Activated CD4-positive, alpha-beta T cell treated with anti-CD3 and anti-CD28 coated beads for 48 hours (primary cell): ENCODE data around the gene CEACAM6.

Experiments
- DNase-seq: peaks from one replicate; pipeline ENCODE4 v3.0.0-alpha.2; 2020

CEACAM6 gene

DNA sequence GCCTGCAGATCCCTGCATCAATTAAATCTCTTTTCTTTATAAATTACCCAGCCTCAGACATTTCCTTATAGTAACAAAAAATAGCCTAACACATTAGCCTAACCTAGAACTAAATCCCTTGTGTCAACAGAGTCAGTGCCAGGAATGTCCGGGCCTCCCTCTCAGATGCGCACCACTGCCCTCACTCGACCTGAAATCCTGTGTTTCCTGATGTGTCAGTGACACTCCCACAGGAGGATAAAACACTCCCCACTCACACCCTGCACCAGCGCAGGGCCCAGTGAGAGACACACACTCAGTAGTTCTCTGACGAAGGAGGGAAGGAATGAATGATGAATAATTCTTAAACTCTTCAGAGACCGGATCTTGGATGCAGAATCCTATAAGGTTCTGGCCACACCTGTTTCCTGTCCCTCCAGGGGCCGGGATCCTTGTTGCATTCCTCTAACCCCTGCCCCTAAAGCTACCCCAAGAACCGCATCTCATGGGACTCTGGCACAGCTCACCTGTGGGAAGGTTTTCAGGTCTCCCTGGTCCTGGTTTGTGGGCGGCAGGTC is 44.2 kb downstream of the CEACAM6 start:
- no peak for DNase-seq

DNA sequence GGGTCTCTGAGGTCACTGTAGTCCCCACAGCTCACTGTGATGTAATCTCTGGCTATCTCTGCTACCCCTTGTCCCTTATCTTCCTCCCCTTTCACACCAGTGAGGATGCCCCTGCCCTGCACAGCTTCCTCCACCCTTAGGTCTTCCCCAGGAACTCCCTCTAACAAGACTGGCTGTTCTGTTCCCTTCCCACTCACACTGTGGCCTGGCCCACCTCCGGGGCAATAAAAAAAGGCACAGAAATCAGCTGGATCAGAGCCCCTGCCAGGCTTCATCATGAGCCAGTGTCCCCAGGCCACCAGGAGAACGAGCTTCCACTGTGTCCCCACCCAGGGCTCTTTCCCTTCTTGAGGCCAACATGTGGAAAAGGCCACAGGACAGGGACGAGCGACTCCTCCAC is 45.7 kb downstream of the CEACAM6 start:
- DNase-seq: no peak

DNA sequence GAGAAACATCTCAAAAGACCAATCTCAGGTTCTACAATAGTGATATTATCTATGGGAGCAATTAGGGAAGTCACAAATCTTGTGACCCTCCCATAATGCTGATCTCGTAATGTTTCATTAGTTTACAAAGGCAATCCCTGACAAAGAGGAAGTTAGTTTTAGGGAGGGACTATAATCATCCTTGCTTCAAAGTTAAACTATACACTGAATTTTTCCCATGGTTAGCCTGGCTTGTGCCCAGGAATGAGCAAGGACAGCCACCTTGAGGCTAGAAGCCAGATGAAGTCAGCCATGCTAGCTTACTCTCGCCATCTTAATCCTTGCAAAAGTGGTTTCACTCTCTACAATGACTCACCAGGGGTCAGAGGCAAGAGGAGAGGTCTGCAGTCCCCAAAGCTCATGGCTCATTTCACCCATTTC is 46.5 kb downstream of the CEACAM6 start:
- DNase-seq: no peak

- DNase-seq: no peak
Measured at GRCh38 chr19:41802770-41803169, 47.4 kb downstream of the CEACAM6 start.

DNA sequence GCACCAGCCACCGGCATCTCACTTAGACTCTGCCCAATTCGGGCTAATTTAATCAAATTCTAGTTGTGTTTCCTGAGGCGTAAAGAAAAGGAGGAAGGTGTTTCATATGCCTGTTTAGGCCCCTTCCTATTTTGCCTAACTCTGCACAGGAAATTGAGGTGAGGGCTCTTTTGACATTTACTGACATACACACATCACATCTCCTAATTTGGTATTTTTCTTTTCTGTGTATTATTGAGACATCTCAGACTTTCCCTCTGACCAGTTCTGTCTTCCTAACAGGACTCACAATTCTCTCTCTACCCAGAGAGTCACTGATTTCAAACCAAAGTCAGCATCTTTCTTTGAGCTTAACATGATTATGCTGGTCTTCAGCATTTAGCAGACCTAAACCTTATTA is 49.0 kb downstream of the CEACAM6 start:
- DNase-seq: no peak

DNA sequence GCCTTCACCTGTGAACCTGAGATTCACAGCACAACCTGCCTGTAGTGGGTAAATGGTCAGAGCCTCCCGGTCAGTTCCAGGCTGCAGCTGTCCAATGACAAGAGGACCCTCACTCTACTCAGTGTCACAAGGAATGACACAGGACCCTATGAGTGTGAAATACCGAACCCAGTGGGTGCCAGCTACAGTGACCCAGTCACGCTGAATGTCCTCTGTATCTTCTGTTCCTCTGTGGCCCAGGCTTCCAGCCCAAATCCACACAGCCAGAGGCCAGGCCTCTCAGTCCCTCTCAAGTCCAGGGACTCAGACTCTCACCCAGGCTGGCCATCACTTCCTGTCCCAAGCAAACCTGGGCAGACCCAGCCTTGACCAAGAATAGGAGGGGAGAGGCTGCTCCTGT is 51.8 kb downstream of the CEACAM6 start:
- DNase-seq: no peak

- DNase-seq: no peak
Measured at GRCh38 chr19:41808663-41809566, 53.6 kb downstream of the CEACAM6 start.

DNA sequence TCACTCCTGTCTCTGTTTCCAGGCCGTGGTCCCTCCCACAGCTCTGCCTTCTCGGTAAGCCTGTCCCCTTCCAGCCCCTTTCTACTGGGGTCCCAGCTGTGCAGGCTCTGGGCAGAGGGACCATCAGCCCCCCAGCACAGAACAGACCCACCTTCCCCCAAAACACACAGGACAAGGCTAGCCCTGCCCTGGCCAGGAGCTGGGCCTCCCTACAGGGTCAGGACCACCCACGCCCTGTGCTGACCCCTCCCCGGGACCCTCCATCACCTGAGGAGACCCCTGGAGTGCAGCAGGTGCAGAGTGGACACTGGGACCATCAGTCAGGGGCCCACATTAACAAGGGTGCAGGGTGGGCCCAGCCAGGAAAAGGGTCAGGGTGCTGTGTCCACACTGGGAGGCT is 55.0 kb downstream of the CEACAM6 start:
- DNase-seq: no peak

DNA sequence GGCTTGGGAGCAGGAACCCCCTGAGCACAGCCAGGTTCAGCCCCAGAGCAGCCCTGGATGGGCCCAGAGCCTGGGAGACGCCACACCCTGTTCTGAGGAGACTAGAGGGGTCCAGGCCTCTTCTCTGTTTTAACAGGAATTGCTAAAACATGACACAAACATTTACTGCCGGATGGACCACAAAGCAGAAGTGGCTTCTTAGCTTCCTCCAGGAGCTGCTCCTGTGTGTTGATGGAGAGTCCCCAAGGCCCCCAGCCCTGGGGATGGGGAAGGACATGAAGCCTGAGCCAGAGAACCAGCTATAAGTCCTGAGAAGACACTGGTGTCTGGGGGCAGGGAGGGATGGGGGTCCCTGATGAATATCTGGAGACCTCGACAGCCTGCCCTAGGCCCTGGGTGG is 55.7 kb downstream of the CEACAM6 start:
- no peak for DNase-seq

DNA sequence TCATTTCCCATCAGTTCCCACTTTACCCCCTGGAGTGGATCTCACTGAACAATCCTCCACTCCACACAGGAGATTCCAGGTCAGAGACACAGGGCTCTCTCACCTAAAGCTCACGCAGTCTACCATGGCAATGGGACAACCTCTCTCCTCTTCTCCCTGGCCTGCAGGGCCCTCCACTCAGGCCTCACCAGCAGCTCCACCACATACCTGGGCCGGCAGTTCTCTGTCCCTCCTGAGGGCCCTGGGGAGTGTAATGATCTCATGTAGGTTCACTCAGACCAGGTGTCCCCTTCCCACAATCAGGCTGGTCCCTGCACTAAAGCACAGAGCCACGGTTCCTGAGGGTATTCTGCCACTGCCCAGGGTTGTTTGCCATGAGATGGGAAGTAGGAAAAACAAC is 56.7 kb downstream of the CEACAM6 start:
- no peak for DNase-seq

GRCh38 chr19:41813911-41814310 is 58.6 kb downstream of the CEACAM6 start:
- no peak for DNase-seq

DNA sequence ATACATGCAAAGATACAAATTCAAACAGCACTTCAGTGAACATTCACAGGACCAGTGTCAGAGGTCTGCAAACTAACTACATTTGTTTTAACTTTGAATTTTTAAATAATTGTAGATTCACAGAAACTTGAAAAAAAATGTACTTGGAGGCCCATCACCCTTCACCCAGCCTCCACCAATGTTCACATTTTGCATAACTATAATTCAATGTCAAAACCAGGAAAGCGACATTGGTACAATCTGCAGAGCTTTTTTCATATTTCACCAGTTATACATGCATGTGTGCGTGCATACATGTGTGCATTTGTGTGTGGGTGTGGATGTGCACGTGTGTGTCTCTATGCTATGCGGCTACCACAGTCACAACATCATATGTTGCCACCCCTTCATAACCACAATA is 60.0 kb downstream of the CEACAM6 start:
- no peak for DNase-seq

- DNase-seq: no peak
Measured at GRCh38 chr19:41816761-41817160, 61.4 kb downstream of the CEACAM6 start.

DNA sequence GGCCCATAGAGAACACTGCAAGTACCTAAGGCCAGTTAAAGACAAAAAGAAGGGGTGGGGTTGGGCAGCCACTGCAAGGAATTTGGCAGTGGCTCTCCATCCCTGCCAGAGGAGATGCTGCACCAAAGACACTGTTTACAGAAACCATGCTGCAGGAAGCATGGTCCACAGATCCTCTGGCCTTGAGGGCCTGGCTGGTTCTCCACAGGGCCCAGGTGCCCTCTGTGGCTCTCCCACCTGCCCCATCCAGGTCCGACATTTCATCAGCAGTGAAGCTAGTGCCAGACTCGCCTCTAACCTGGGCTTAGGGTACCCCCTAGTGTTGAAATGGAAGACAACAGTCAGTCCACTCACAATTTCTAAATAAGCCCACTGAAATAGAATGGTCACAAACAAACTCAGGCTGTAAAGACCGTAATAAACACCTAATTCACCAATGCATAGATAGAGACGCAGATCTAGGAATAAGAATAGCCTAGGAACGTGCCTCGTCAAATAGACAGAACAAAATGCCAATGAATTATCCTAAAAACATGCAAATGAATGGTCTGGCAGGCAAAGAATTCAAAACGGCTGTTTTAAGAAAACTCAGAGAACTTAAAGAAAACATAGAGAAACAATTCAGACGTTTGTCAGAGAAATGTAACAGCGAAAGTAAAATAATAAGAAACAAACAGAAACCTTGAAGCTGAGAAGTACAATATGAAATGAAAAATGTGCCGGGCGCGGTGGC is 65.8 kb downstream of the CEACAM6 start:
- peak; percentile 66 for DNase-seq
